ENCODE results near the gene PWWP2A.
"Not testable (repeated sequence)": the region's sequence is repeated elsewhere in the genome, so short reads cannot be mapped to it uniquely, and the experiment has no call there.

The PWWP2A gene

DNA sequence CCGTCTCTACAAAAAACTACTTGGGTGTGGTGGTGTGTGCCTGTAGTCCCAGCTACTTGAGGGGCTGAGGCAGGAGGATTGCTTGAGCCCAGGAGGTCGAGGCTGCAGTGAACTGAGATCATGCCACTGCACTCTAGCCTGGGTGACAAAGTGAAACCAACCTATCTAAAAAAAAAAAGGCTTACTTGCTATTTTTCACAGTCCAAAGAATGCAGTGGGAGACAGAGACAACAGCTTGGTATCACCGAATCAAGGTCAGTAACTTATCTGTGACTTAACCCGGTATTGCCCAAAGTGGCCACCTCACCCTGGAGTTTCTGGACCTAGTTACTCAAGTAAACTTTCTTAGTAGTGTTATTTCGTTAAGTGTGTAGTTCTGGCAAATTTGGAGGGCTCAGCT lies 50.1 kb downstream of the PWWP2A start:
- DNase-seq: not testable (repeated sequence)

GRCh38 chr5:160064995-160065614 lies 54.1 kb downstream of the PWWP2A start:
- DNase-seq: no peak

- DNase-seq: no peak
Observed at GRCh38 chr5:160064417-160064810, 54.8 kb downstream of the PWWP2A start.

DNA sequence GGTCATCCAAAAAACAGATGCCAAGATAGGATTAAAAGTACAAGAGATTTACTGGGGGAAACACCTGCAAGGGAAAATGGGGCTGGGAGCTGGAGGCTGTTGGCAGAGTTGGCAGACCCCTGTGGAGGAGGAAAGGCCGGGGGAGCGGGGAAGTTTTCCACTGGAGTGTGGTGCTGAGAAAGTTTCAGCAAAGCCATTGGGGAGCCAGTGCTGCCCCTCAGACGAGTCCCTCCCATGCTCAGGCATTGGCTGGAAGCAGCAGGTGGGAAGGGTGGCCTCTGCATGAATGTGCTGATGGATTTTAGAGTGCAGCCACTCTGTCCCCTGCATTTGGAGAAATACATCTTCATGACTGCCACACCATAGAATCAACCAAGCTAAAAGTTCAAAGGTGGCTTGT lies 57.5 kb downstream of the PWWP2A start:
- DNase-seq: no peak

GRCh38 chr5:160060001-160060400 lies 59.2 kb downstream of the PWWP2A start:
- no peak for DNase-seq

DNA sequence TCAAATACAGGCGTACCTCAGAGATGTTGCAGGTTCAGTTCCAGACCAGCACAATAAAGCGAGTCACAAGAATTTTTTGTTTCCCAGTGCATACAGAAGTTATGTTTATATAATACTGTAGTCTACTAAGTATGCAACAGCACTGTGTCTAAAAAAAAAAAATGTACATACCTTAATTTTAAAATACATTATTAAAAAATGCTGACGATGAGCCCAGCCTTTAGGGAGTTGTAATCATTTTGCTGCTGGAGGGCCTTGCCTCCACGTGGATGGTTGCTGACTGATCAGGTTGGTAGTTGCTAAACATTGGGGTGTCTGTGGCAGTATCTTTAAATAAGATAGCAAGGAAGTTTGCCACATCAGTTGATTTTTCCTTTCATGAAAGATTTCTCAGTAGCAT lies 62.0 kb downstream of the PWWP2A start:
- DNase-seq: no peak

DNA sequence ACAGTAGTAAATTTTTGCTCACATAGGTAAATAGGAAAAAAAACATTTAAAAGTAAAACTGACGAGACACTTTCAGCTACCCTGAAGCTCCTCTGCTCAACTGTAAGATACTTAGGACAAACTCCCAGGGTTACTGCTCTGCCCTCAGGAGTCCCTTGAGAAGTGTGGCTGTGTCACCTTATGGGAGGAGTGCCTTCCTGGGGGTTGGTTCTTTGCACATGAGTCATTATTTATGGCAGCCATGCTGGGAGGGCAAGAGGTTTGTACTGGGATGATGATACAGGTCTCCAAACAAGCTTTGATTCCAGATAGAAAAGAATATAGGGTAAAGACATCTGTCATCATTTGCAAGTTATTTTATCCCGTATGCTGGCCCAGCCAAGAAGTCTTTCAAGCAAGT lies 64.4 kb downstream of the PWWP2A start:
- no peak for DNase-seq

GRCh38 chr5:160054047-160054446 lies 65.2 kb downstream of the PWWP2A start:
- DNase-seq: no peak

- no peak for DNase-seq
Observed at GRCh38 chr5:160049099-160049498, 70.2 kb downstream of the PWWP2A start.

DNA sequence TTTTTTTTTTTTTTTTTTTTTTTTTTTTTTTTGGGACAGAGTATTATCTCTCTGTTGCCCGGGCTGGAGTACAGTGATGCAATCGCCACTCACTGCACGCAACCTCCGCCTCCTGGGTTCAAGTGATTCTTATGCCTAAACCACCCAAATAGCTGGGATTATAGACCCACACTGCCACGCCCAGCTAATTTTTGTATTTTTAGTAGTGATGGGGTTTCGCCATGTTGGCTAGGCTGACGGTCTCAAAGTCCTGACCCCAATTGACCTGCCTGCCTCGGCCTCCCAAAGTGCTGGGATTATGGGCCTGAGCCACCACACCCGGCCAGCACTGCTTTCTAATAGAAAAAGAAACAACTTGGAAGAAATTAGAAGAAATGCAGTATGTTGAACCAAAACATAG lies 71.1 kb downstream of the PWWP2A start:
- DNase-seq: no peak

DNA sequence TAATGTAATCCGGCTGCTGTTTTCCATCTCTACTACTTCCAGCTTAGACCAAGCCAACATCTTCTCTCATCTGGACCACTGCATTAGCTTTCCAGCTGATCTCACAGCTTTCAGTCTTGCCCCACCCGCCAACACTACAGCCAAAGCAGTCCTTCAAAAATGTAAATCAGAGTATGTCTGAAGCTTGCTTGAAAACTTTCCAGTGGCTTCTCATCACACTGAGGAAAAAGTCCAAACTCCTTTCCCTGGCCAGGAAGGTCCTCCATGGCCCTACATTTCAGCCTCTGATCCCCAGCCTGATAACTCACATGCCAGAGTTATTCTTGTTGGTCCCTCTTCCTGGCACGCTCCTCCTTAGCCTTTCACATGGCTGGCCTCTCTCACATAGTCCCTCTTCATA lies 71.8 kb downstream of the PWWP2A start:
- DNase-seq: no peak

DNA sequence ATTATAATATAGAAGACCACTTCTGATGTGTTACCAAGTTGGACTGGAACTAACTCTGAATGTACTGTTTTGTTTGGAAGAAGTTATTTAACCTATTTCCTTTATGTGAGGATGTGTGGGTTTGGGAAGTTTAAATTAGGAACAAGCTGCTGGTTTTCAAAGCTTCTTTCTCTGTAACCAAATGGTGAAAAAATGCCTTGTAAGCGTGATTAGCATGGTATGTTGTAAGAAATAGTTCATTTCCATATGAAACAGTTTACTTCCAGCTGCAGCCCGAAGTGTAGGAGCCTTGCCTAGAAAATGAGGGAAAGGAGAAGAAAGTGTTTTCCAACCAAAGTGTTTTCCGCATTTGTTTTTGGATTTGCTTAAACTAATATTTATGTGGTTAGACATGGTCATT lies 74.3 kb downstream of the PWWP2A start:
- no peak for DNase-seq

DNA sequence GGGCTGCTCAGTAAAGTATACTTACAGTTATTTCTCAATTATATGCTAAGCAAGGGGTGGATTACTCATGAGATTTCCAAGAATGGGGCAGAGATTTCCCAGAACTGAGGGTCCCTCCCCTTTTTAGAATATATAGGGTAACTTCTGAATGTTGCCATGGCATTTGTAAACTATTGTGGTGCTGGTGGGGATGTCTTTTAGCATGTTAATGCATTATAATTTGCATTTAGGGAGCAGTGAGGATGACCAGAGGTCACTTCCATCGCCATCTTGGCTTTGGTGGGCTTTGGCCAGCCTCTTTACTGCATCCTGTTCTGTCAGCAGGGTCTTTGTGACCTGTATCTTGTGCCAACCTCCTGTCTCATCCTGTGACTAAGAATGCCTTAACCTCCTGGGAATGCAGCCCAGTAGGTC lies 74.9 kb downstream of the PWWP2A start:
- no peak for DNase-seq

DNA sequence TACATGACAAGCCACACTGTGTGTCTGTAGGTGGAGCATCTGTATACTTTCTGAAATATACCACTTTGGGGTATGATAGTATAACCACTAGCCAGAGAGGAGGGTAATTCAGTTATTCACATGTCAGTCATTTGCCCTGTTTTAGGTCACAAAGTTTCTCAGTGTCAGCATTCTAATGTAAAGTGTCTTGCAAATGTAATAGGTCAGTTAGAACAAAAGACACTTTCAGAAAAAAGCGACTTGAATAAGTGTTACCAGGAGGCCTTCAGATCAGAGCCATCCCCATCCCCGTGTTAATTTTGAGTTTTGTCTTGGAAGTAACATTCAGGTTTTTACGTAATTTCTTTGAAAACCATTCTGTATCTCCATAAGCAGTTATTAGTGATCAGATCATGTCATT lies 76.6 kb downstream of the PWWP2A start:
- no peak for DNase-seq

All from NCI-H510A treated with DMSO at 0.1 percent for 48 hours (cell line).